Keratinocyte (primary cell): ENCODE measurements around the gene SLU7.

Experiments
- CTCF ChIP-seq, 3 experiments: IDR thresholded peaks in 1 of 3; conservative IDR thresholded peaks in 1 of 3; optimal IDR thresholded peaks in 1 of 3; 2 replicates in 2 of 3; 3 replicates in 1 of 3; pipeline versions ENCODE3 to v1.5.1; 2011; ENCODE audit warnings: low read length in 3 of 3, mild to moderate bottlenecking in 3 of 3, moderate library complexity in 2 of 3, control low read depth in 1 of 3, inconsistent platforms in 1 of 3; ENCODE audit not compliant: insufficient read depth in 2 of 3; ENCODE audit errors: extremely low read depth in 1 of 3
- EZH2 ChIP-seq: IDR thresholded peaks from one replicate; pipeline ENCODE4 v1.6.1; 2012; ENCODE audit warnings: inconsistent platforms, mild to moderate bottlenecking, low read length, moderate library complexity

GRCh38 chr5:160461378-160461777, 42.5 kb upstream of the SLU7 start:
- TF ChIP-seq EZH2, result no peak
- TF ChIP-seq CTCF (optimal IDR thresholded peaks at IDR 0.05 in 1 of 3, IDR thresholded peaks at IDR 0.05 in 1 of 3, conservative IDR thresholded peaks at IDR 0.05 in 1 of 3; ENCODE audit: extremely low read depth in 1 of 3, insufficient read depth in 2 of 3, low read length in 3 of 3), result no peak
